UCSD-AML1 (cell line): ENCODE results near the gene ALOX15B.
"Not testable (repeated sequence)": the region's sequence is repeated elsewhere in the genome, so short reads cannot be mapped to it uniquely, and the experiment has no call there.

Experiments used
- DNase-seq: peaks from one replicate; lab custom pipeline; 2025; ENCODE audit not compliant: unreplicated experiment; lab: John Stamatoyannopoulos, UW

Gene ALOX15B

GRCh38 chr17:8077939-8078338, 39.1 kb downstream of the ALOX15B start:
- not testable (repeated sequence) for DNase-seq

DNA sequence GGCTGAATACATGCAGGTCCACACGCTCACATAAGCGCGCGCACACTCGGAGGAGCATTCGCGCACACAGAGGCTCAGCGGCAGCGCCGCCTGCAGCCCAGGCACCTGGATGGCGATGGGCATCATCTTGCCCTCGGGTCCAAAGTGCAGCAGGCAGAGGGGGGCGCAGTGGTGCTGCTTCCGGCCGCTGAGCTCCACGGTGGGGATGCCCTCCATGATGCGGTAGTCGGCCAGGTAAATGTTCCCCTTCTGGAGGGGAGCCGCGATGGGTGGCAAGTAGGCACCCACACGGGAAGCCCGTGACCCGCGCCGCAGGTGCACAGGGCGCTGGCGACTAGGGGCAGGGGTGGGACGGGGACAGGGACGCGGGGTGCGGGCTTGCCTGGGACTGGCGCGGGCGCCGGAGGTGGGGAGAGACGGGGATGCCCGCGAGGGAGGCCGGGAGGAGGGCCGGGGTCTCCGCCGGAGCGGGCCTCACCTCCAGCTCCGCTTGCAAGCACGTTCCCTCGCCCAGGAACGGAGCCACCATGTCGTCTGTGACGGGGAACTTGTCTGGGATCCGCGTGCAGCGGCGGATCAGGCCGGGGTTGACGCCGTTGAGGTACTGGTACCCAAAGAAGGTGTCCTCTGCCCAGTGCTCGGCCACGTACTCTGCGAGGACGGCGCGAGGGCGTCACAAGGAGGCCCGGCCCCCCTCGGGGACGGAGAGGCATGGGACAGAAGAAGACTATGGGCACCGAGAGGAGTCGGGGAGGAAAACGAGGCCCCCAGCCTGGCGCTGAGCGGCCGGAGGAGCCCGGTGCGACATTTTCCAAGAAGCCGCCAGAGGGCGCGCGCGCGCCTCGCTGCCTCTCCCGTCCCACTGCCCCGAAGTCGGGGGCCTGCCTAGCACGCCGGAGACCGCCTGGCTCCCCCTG, 40.7 kb downstream of the ALOX15B start:
- DNase-seq, result peak; percentile 82

DNA sequence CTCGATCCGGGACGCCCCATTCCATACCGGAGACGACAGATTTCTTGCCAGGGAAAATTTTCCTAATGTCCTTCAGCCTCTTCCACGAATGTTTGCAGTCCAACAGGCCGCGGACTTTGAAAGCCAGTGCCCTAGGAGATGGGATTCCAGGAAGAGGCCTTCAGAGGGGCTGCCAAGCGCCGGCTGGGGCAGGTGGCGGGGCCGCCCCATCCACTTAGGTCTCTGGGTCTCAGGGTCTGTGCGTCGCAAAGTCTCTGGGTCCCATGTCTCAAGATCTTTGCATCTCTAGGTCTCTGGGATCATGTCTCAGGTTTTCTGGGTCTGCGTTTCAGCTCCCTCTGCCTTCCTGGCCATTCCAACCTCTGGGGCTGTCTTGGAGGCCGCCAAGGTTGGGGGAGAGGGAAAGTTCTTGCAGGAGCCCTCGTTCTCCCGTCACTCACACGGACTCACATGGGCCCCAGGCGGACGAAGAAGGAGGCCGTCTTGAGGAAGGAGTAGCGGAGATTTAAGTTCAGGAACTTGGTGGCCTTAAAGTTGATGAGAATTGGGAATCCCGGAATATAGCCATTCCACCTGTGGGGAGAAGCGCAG, 41.4 kb downstream of the ALOX15B start:
- DNase-seq, result no peak

- DNase-seq, result no peak
Observed at GRCh38 chr17:8080799-8081219, 42.0 kb downstream of the ALOX15B start.

- DNase-seq, result no peak
Observed at GRCh38 chr17:8081876-8082275, 43.0 kb downstream of the ALOX15B start.

DNA sequence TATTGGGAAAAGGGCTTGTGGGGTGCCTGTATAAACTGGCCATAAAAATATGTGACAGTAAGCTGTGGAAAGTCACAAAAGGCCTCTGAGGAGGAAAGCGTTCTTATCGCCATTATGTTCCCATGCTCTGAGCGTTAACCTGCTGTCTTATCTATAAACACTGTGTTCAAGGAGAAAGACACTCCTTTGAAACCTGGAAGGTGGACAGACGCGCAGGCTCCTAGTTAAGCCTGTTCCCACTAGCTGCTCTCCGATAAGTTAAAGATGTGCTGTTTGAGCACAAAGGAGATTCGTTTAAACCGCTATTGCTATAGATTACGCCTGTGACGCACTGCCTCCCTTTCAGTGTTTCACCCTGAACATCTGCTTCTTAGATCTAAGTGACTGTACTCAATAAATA, 43.4 kb downstream of the ALOX15B start:
- no peak for DNase-seq

- DNase-seq, result no peak
Observed at GRCh38 chr17:8084250-8084649, 45.4 kb downstream of the ALOX15B start.

GRCh38 chr17:8087075-8087951, 48.5 kb downstream of the ALOX15B start, which contains the start of gene ALOX12B:
Gene ALOX12B (minus strand): TSS chr17:8087716. CDS start chr17:8087442, 274 bp downstream.
- DNase-seq, result no peak

DNA sequence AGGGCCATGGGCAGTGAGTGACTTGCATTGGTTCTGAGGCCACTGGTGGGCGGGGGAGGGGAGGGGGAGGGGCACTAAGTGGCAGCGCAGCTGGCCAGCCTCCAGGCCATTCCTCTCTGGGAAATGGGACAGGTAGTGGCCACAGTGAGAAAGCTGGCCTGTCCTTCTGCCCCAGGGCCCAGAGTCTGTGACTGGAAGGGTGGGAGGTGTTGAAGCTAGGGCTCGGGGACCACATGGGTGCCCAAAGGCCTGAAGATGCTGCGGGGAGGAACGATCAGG, 49.0 kb downstream of the ALOX15B start:
- no peak for DNase-seq

DNA sequence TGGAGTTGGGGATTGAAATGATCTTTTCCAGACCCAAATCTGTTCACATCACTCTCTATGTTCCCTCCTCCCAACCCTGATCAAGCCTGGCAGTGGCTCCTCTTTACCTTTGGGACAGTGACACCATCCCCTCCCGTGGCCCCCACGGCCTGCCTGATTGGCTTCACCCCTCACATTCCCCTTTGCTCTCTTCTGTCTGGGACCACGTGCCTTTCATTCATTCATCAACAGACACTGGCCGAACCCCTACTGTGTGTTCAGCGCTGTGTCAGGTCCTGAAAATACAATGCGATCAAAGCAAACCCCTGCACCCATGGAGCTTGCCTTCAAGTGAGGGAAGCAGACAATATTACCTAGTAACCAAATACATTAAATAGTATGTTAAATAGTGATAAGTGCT, 50.9 kb downstream of the ALOX15B start:
- DNase-seq, result no peak

GRCh38 chr17:8091033-8091687, 52.3 kb downstream of the ALOX15B start:
- DNase-seq, result no peak

DNA sequence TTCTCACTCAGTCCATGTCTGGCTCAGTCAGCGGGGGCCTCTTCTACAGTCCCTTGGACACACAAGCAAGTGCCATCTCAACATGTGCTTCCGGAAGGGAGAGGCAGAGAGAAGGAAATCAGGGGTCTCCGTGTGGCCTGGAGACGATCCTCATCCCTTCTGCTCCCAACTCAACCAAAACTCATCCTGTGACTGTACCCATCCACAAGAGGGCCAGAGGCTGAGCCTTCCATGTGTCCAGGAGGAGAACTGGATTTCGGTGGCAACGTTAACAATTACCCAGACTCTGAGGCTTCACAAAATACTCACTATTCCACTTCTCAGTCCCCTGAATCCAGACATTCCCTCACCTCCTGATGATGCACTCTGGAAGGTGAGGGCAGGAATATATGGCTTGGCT, 56.5 kb downstream of the ALOX15B start:
- DNase-seq, result no peak

- no peak for DNase-seq
Observed at GRCh38 chr17:8096541-8096940, 57.7 kb downstream of the ALOX15B start.
